ELR (cell line): Measurements from ENCODE around the gene GALNT18.

Source experiments
- DNase-seq: peaks from one replicate; pipeline ENCODE4 v3.0.0-alpha.2; 2015; ENCODE audit warnings: low read depth

GALNT18 gene

GRCh38 chr11:11263238-11264005 lies 358.4 kb downstream of the GALNT18 start:
- DNase-seq, result peak; percentile 12

GRCh38 chr11:11262171-11262920 lies 359.5 kb downstream of the GALNT18 start:
- no peak for DNase-seq

- DNase-seq, result no peak
Observed at GRCh38 chr11:11261629-11262028, 360.2 kb downstream of the GALNT18 start.

GRCh38 chr11:11260903-11261302 lies 360.9 kb downstream of the GALNT18 start:
- DNase-seq, result no peak

- DNase-seq, result no peak
Observed at GRCh38 chr11:11253995-11254394, 367.8 kb downstream of the GALNT18 start.

GRCh38 chr11:11253497-11253896 lies 368.3 kb downstream of the GALNT18 start:
- no peak for DNase-seq

- no peak for DNase-seq
Observed at GRCh38 chr11:11252403-11252802, 369.4 kb downstream of the GALNT18 start.

GRCh38 chr11:11251394-11251970 lies 370.3 kb downstream of the GALNT18 start:
- no peak for DNase-seq

- no peak for DNase-seq
Observed at GRCh38 chr11:11250470-11250869, 371.3 kb downstream of the GALNT18 start.

- DNase-seq, result no peak
Observed at GRCh38 chr11:11247576-11247975, 374.2 kb downstream of the GALNT18 start.

- DNase-seq, result no peak
Observed at GRCh38 chr11:11247086-11247485, 374.7 kb downstream of the GALNT18 start.

GRCh38 chr11:11246166-11246565 lies 375.6 kb downstream of the GALNT18 start:
- no peak for DNase-seq

GRCh38 chr11:11245453-11245852 lies 376.4 kb downstream of the GALNT18 start:
- no peak for DNase-seq

GRCh38 chr11:11244470-11245080 lies 377.2 kb downstream of the GALNT18 start:
- no peak for DNase-seq

GRCh38 chr11:11243590-11244469 lies 378.0 kb downstream of the GALNT18 start:
- DNase-seq, result peak; percentile 9

GRCh38 chr11:11243209-11243589 lies 378.6 kb downstream of the GALNT18 start:
- no peak for DNase-seq

- no peak for DNase-seq
Observed at GRCh38 chr11:11241284-11241683, 380.5 kb downstream of the GALNT18 start.

GRCh38 chr11:11239959-11240358 lies 381.8 kb downstream of the GALNT18 start:
- DNase-seq, result no peak

GRCh38 chr11:11237070-11237832 lies 384.6 kb downstream of the GALNT18 start:
- DNase-seq, result no peak

GRCh38 chr11:11236498-11237059 lies 385.2 kb downstream of the GALNT18 start:
- DNase-seq, result no peak

- no peak for DNase-seq
Observed at GRCh38 chr11:11231763-11232162, 390.0 kb downstream of the GALNT18 start.
